Ammon's horn (tissue), 1 donor: Measurements from ENCODE around the gene NUSAP1.
"Not testable (repeated sequence)": the region's sequence is repeated elsewhere in the genome, so short reads cannot be mapped to it uniquely, and the experiment has no call there.

ENCODE experiments used
- DNase-seq: peaks from one replicate; pipeline ENCODE4 v3.0.0-alpha.2; 2016; ENCODE audit warnings: low spot score

NUSAP1 gene

GRCh38 chr15:41332194-41333025 lies at the start of gene NUSAP1, which contains the start of gene OIP5:
Gene NUSAP1, plus strand, starts transcription at chr15:41332881. Its CDS starts 77 bp downstream, at chr15:41332958.
Gene OIP5, minus strand, starts transcription at chr15:41332591. Its CDS starts 30 bp downstream, at chr15:41332561.
- DNase-seq = peak; percentile 98

- not testable (repeated sequence) for DNase-seq
These were observed 49.6 kb upstream of the NUSAP1 start for GRCh38 chr15:41282980-41283652.

- DNase-seq = peak; percentile 99
These were observed 48.8 kb upstream of the NUSAP1 start for GRCh38 chr15:41283653-41284426.

GRCh38 chr15:41284427-41285177 lies 48.1 kb upstream of the NUSAP1 start:
- peak; percentile 30 for DNase-seq

- DNase-seq = no peak
These were observed 47.4 kb upstream of the NUSAP1 start for GRCh38 chr15:41285285-41285684.

GRCh38 chr15:41286665-41287333 lies 45.9 kb upstream of the NUSAP1 start:
- no peak for DNase-seq

GRCh38 chr15:41288464-41288863 lies 44.2 kb upstream of the NUSAP1 start:
- no peak for DNase-seq

- DNase-seq = no peak
These were observed 42.7 kb upstream of the NUSAP1 start for GRCh38 chr15:41289953-41290352.

- DNase-seq = peak; percentile 26
These were observed 41.5 kb upstream of the NUSAP1 start for GRCh38 chr15:41291065-41291631.

- no peak for DNase-seq
These were observed 40.2 kb upstream of the NUSAP1 start for GRCh38 chr15:41292521-41292920.

GRCh38 chr15:41301139-41301538 lies 31.5 kb upstream of the NUSAP1 start:
- not testable (repeated sequence) for DNase-seq

GRCh38 chr15:41301587-41301986 lies 31.1 kb upstream of the NUSAP1 start:
- DNase-seq = no peak

GRCh38 chr15:41304149-41304770 lies 28.4 kb upstream of the NUSAP1 start:
- DNase-seq = no peak

- no peak for DNase-seq
These were observed 25.0 kb upstream of the NUSAP1 start for GRCh38 chr15:41307679-41308078.

- DNase-seq = no peak
These were observed 23.3 kb upstream of the NUSAP1 start for GRCh38 chr15:41309226-41309905.

- DNase-seq = not testable (repeated sequence)
These were observed 11.8 kb upstream of the NUSAP1 start for GRCh38 chr15:41320805-41321330.

GRCh38 chr15:41323611-41324010 lies 9.1 kb upstream of the NUSAP1 start:
- no peak for DNase-seq

- no peak for DNase-seq
These were observed 1.4 kb upstream of the NUSAP1 start for GRCh38 chr15:41331281-41331680.

- DNase-seq = no peak
These were observed 868 bp upstream of the NUSAP1 start for GRCh38 chr15:41331833-41332193.
